Activated naive CD4-positive, alpha-beta T cell treated with anti-CD3 and anti-CD28 coated beads for 36 hours (primary cell): Measurements from ENCODE around the gene SREBF1. TPM values are rescaled to one million over a fixed set of nuclear protein-coding genes. Genes with fewer than 3 reads are reported as not detected.

Experiments
- CTCF ChIA-PET: fragments of 350-600 bp; sonication (Branson Sonifier 250); formaldehyde crosslinking; loops from one replicate; lab custom pipeline; 2021; ENCODE audit warnings: antibody characterized with exemption; lab: Charles Lee
- DNase-seq: peaks from one replicate; pipeline ENCODE4 v3.0.0-alpha.2; 2020
- H3K27ac Mint-ChIP-seq: one replicate; pipeline ENCODE4 v1.8.0; 2021; ENCODE audit warnings: mild to moderate bottlenecking, mixed read lengths
- H3K27me3 Mint-ChIP-seq: one replicate; pipeline ENCODE4 v1.8.0; 2021; ENCODE audit warnings: low read depth, mixed read lengths
- H3K36me3 Mint-ChIP-seq: one replicate; pipeline ENCODE4 v1.8.0; 2021; ENCODE audit warnings: low read depth, mixed read lengths
- H3K4me1 Mint-ChIP-seq: one replicate; pipeline ENCODE4 v1.8.0; 2021; ENCODE audit warnings: low read depth, mixed read lengths
- H3K4me3 Mint-ChIP-seq: one replicate; pipeline ENCODE4 v1.8.0; 2021; ENCODE audit warnings: mild to moderate bottlenecking, moderate library complexity, mixed read lengths
- H3K9me3 Mint-ChIP-seq: one replicate; pipeline ENCODE4 v1.8.0; 2021; ENCODE audit warnings: mixed read lengths
- intact Hi-C: fragments of 100-400 bp; cut with micrococcal nuclease; formaldehyde crosslinking; loops from one replicate; pipeline ENCODE4 v1.15.1; 2023
- total RNA-seq, 2 experiments: library from RNA; stranded (reverse); gene quantifications; one replicate each; pipeline ENCODE4 v1.2.3, GENCODE V29; 2021

SREBF1 gene
- total RNA-seq, 2 experiments from 2014 or later: 79.3 to 84.9 TPM

DNA sequence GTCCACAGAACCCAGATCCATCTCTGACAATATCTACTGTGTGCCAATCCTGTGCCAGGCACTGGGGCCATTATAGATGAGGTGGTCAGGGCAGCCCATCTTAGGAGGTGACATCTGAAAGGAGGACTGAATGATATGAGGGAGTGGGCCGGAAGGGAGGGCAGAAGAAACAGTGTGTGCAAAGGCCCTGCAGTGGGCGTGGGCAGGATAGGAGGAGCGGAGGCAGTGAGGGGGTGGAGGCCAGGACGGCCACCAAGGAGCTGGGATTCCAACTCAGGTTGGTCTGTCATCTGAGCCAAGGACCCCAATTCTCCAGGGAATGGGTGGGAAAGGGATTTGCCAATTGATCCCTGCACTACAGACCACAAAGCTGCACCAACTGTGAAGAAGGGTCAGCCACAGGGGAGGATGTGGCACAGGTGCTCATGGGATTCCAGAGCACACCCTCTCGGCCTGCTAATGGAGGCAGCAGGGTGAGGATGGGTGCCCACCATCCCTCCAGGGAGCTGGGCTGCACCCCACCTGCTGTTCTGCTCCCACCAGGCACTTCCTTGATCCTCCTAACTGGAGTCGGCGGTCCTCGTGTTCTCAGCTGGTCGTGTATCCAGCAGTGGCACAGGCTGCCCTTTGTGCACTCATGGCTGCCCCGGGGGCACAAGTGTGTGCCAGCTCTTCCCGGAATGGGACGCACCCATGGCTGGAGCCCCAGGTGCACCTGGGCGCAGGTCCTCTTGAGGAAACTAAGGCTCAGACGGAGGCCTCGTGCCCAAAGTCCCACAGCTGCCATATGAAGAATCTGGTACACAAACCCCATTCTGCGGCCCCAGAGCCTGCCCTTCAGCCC, 9.6 kb downstream of the SREBF1 start:
- H3K4me3 Mint-ChIP-seq: no peak overlapping the region

DNA sequence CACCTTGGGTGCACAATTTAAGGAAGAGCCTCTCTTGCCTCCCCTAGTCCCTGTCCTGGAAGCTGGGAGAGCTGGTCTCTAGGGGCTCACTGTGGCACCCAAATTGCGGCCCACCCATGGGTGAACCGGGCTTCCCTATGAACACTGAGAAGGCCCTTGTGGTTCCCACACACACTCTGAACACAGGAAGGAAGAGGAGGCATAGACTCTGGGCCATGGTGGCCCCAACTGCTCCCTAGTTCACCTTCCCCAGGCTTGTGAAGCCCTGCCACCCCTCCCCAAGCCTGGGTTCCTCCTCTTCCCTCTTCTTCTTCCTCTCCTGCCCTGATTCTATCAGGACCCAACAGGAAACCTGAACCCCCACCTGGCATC, 10.5 kb downstream of the SREBF1 start:
- Mint-ChIP-seq H3K4me1 (peaks cover 83% of the 10 kb centered on the region), H3K36me3 (peaks cover 11% of the 10 kb centered on the region), H3K27me3 (no peaks in the 10 kb centered on the region), H3K9me3 (no peaks in the 10 kb centered on the region), H3K4me3 (no peak overlapping the region), H3K27ac (peak overlapping the region; percentile 80)
- CTCF ChIA-PET: interaction anchor here (1.0 to 2.4 kb wide), 3 partner anchors 10 to 35 kb away, joined by 4 to 10 read pairs (median 4); partner anchors contain the start of gene SREBF1
- intact Hi-C loops: no loop called here
- DNase-seq: no peak

More for the DNA sequence above, 9.6 kb downstream of the SREBF1 start:
- Mint-ChIP-seq H3K4me1 (peaks cover 82% of the 10 kb centered on the region), H3K27me3 (no peaks in the 10 kb centered on the region), H3K36me3 (peaks cover 15% of the 10 kb centered on the region), H3K27ac (peak overlapping the region; percentile 80), H3K9me3 (no peaks in the 10 kb centered on the region)
- intact Hi-C loops: no loop called here
- CTCF ChIA-PET: interaction anchor here (0.8 to 2.4 kb wide), 6 partner anchors 9 to 101 kb away, joined by 3 to 10 read pairs (median 3); partner anchors contain the start of gene SREBF1
- no peak for DNase-seq

DNA sequence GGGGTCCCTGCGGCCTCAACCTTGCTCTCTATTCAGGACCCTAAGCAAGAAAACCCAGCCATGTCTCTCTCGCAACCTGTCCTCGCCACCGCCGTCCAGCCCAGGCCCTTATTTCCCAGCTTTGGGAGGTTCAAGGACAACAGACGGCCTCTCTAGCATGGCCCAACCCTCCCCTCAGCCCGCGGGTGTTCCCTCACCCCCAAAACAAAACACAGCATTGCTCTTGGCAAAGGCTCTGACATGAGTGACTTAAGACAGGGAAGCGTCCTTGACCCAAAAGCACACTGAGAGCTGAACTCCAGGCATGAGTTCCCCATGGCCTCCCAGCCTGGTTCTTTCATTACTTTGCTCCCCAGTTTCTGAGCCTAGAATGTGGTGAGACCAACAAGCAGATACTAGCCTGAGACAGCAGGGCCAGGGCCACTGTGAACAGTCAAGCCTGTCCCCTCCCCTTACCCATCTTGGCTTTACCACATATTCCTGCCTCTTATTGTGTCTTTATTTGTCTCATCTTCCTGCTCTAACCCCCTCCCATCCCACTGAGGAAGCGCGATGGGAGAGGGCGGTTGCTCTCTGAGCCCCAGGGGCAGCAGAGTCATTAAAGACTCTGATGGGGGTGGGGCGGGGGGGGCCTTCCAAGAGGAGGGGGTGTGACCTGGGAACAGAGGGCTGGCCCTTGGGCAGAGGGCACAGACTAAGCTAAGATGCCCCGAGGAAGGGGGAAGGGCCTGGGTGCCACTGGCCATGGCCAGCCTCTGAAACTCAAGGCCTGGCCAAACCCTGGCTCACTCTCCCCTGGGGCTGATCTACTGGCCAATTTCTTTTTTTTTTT, 11.8 kb downstream of the SREBF1 start:
- CTCF ChIA-PET: interaction anchor here (0.5 to 1.9 kb wide), 3 partner anchors 11 to 62 kb away, joined by 3 to 4 read pairs (median 3); partner anchors contain the start of gene SREBF1
- H3K36me3 Mint-ChIP-seq: peaks cover 15% of the 10 kb centered on the region
- H3K9me3 Mint-ChIP-seq: no peaks in the 10 kb centered on the region
- H3K4me1 Mint-ChIP-seq: peaks cover 90% of the 10 kb centered on the region
- no peaks in the 10 kb centered on the region for H3K27me3 Mint-ChIP-seq
- intact Hi-C loops: loop anchor here (1.0 to 5.0 kb wide), 4 partner anchors 9 to 1552 kb away; partner anchors contain the start of gene MAPK7
- H3K27ac Mint-ChIP-seq: peak overlapping the region; percentile 91
- H3K4me3 Mint-ChIP-seq: peak overlapping the region; percentile 28
- DNase-seq: peak; percentile 36

DNA sequence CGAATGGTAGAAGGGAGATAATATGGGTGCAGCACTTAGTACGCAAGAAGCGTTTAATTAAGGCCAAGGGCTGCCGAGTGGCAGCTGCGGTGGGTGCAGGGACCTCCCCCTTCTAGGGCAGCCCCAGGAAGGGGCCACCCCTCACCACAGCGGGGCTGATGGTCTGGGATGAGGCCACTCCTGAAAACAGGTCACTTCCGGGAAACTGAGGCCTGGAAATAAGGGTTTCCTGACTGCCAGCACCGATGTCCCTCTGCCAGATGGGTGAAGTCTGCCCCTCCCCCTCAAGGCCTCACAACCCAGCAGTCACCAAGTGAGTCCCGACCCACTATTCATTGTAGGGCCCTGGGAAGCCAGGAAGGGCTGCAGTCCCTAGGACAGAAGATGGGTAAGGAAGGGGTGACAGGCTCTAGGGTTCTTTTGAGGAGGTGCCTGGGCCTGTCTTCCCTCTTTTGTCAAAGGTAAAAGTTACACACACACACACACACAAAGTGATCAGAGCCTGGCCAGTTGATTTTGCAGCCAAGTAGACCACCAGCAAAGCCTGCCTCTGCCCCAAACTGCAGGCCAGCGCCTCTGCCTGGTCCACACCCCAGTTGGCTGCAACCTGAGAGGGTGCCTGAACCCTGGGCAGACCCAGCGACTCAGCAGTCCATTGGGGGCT, 12.5 kb downstream of the SREBF1 start:
- Mint-ChIP-seq H3K27ac (peak overlapping the region; percentile 91), H3K27me3 (no peaks in the 10 kb centered on the region), H3K36me3 (peaks cover 21% of the 10 kb centered on the region), H3K4me1 (peaks cover 92% of the 10 kb centered on the region), H3K9me3 (no peaks in the 10 kb centered on the region), H3K4me3 (peak overlapping the region; percentile 75)
- CTCF ChIA-PET: interaction anchor here (0.9 kb wide), 1 partner anchor 12 kb away, joined by 3 read pairs; no protein-coding TSS in a partner anchor
- intact Hi-C loops: loop anchor here (1.0 to 5.0 kb wide), 4 partner anchors 10 to 1553 kb away; partner anchors contain the start of gene MAPK7
- DNase-seq: peak; percentile 70

DNA sequence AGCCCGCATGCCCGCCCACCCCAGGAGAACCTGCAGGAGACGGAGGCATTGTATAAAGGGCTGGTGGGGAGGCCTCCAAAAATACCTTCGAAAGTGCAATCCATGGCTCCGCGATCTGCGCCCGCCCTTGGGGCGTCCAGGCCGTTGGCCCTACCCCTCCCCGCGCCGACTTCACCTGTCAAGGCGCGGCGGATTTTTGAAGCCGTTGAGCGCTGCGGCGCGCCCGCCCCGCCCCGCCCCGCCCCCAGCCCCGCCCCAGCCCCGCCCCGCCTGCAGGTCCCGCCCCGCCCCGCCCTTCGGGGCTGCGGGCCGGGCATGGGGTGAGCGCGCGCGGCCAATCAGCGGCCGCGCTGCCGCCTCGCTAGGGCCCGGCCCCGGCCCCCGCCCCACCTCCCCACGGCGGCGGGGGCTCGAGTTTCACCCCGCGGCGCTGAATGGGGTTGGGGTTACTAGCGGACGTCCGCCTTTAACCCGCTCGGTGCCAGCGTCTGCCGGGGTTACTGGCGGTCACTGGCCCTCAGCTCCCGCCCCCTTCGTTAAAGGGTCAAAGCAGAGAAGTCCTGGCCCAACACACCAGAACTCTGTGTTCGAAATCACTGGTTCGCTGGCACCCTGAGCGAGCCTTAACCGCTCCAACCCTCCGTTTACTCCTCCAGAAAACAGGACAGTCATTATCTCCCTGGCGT, 13.2 kb downstream of the SREBF1 start:
- Mint-ChIP-seq H3K36me3 (peaks cover 28% of the 10 kb centered on the region), H3K9me3 (no peaks in the 10 kb centered on the region), H3K27me3 (no peaks in the 10 kb centered on the region), H3K27ac (peak overlapping the region; percentile 91), H3K4me1 (peaks cover 94% of the 10 kb centered on the region), H3K4me3 (peak overlapping the region; percentile 75)
- DNase-seq: peak; percentile 82
- intact Hi-C loops: loop anchor here (1.0 to 5.0 kb wide), 5 partner anchors 11 to 1554 kb away; partner anchors contain the start of gene MAPK7
- CTCF ChIA-PET: interaction anchor here (0.8 kb wide), 1 partner anchor 13 kb away, joined by 3 read pairs; the partner anchor contains the start of gene SREBF1

DNA sequence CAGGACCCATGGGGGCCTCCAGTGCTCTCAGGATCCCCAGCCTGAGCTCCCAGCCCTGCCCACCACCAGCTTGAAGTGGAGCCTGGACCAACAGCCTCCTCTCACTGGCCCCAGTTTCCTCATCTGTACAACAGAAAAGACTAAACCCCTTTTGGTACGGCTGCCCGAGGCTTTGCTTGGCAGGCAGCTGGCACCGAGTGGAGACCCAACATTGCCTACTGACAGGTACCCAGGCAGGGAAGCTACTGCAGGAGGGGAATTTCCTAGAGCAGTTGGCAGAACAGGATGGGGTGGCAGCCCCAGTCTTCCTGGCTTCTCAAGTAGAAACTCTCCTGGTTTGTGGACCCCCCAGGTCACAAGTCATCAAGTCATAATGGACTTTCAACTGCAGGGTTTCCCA, 14.2 kb downstream of the SREBF1 start:
- intact Hi-C loops: loop anchor here (1.0 to 5.0 kb wide), 2 partner anchors 128 to 1555 kb away; partner anchors contain the start of gene MAPK7
- Mint-ChIP-seq H3K27me3 (no peaks in the 10 kb centered on the region), H3K27ac (peak overlapping the region; percentile 18), H3K9me3 (no peaks in the 10 kb centered on the region), H3K4me3 (peak overlapping the region; percentile 66), H3K4me1 (peaks cover 87% of the 10 kb centered on the region), H3K36me3 (peaks cover 37% of the 10 kb centered on the region)
- DNase-seq: no peak
- CTCF ChIA-PET: interaction anchor here (1.0 to 3.2 kb wide), 4 partner anchors 11 to 39 kb away, joined by 3 to 18 read pairs (median 4); no protein-coding TSS in a partner anchor

DNA sequence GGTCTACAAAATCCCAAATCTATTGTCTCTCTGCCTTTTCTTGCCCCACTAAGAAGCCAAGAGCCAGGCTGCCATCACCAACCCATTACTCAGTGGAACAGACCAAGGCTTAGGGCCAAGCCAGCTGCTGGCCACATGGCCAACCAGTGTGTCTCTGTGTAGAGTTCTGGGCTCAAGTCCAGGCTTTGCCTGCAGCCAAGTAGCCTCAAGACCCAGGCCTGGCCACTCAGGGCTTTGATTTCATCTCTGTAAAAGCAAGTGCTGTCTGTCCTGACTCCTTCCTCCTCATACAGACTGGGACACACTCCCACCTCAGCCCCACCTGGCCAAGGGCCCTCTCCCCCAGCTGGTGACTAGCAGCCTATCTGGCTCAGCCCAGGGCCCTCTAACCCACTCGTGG, 14.6 kb downstream of the SREBF1 start:
- Mint-ChIP-seq H3K27ac (no peak overlapping the region), H3K4me3 (peak overlapping the region; percentile 66), H3K27me3 (no peaks in the 10 kb centered on the region), H3K9me3 (no peaks in the 10 kb centered on the region), H3K4me1 (peaks cover 84% of the 10 kb centered on the region), H3K36me3 (peaks cover 38% of the 10 kb centered on the region)
- DNase-seq: no peak
- CTCF ChIA-PET: interaction anchor here (1.0 to 3.2 kb wide), 4 partner anchors 10 to 39 kb away, joined by 3 to 18 read pairs (median 4); no protein-coding TSS in a partner anchor
- intact Hi-C loops: loop anchor here (5.0 kb wide), 1 partner anchor 1555 kb away; the partner anchor contains the start of gene MAPK7

DNA sequence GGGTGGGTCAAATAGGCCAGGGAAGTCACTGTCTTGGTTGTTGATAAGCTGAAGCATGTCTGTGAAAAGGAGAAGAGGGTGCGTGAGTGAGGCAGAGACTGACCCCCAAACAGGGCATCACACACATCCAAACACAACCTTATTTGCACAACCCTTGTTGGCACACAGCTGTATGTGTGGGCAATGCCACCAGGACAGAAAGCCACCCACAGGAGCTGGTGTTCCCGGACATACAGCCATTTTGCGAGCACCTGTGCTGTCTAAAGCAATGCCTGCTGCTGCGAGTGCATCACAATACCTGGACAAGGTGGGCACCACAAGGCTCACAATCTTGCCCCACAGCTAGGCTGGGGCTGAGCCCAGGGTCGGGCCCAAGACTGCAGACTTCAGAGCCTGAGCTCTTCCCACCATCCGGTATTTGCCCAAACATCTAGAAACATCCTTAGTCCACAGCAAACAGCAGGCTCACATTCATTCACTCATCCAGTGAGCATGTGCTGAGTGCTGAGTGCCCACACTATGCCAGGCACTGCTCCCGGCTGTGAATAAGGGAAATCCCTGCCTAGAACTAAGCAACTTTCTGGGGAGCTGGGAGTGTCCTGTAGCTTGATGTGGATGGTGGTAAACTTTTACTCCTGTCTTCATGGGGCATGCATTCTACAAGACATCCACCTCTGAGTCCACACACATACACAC, 16.2 kb downstream of the SREBF1 start:
- Mint-ChIP-seq H3K4me3 (peak overlapping the region; percentile 5), H3K9me3 (no peaks in the 10 kb centered on the region), H3K27ac (peak overlapping the region; percentile 77), H3K4me1 (peaks cover 68% of the 10 kb centered on the region), H3K36me3 (peaks cover 45% of the 10 kb centered on the region), H3K27me3 (no peaks in the 10 kb centered on the region)
- CTCF ChIA-PET: interaction anchor here (0.6 to 3.2 kb wide), 9 partner anchors 9 to 550 kb away, joined by 3 to 18 read pairs (median 6); no protein-coding TSS in a partner anchor
- DNase-seq: no peak
- intact Hi-C loops: loop anchor here (5.0 kb wide), 1 partner anchor 1557 kb away; the partner anchor contains the start of gene MAPK7

DNA sequence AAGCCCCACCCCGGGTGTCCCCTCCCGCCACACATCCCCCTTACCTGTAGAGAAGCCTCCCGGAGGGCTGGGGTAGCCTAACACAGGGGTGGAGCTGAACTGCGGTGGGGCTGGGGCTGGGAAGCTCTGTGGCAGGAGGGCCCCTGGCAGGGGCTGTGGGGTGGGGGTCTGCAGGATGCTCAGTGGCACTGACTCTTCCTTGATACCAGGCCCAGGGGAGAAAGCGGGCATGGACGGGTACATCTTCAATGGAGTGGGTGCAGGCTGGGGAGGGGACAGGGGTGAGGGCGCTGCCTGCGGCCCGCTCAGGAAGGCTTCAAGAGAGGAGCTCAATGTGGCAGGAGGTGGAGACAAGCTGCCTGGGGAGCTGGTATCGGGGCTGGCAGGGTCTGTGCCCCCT, 16.7 kb downstream of the SREBF1 start:
- Mint-ChIP-seq H3K27me3 (no peaks in the 10 kb centered on the region), H3K9me3 (no peaks in the 10 kb centered on the region), H3K4me3 (peak overlapping the region; percentile 39), H3K4me1 (peaks cover 63% of the 10 kb centered on the region), H3K36me3 (peaks cover 49% of the 10 kb centered on the region), H3K27ac (peak overlapping the region; percentile 77)
- CTCF ChIA-PET: interaction anchor here (0.7 to 3.2 kb wide), 7 partner anchors 8 to 42 kb away, joined by 3 to 18 read pairs (median 8); no protein-coding TSS in a partner anchor
- intact Hi-C loops: loop anchor here (5.0 kb wide), 1 partner anchor 1557 kb away; the partner anchor contains the start of gene MAPK7
- DNase-seq: no peak

DNA sequence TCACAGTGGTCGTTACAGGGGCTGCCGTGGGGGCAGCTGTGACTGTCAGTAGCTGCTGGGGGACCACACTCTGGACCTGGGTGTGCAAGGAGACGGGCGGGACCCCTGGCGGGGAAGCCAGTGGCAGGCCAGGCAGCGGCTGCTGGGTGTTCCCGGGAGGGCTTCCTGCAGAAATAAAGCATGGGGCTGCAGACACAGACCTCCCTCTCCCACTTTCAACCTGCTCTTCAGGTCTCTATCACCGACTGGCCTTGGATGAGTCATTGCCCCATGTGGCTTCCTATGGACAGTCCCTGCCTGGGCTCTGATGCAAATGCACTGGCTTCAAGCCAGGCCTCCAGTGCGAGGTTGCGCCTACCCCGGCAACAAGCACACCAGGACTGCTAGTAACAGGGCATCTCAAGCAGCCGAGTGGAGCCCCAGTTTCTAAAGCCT, 17.2 kb downstream of the SREBF1 start:
- Mint-ChIP-seq H3K27ac (peak overlapping the region; percentile 77), H3K36me3 (peaks cover 51% of the 10 kb centered on the region), H3K27me3 (no peaks in the 10 kb centered on the region), H3K4me3 (peak overlapping the region; percentile 39), H3K9me3 (no peaks in the 10 kb centered on the region), H3K4me1 (peaks cover 58% of the 10 kb centered on the region)
- DNase-seq: peak; percentile 99
- CTCF ChIA-PET: interaction anchor here (1.6 to 3.2 kb wide), 5 partner anchors 7 to 41 kb away, joined by 6 to 18 read pairs (median 9); no protein-coding TSS in a partner anchor
- intact Hi-C loops: loop anchor here (1.0 to 2.0 kb wide), 4 partner anchors 34 to 219 kb away; partner anchors contain the start of genes ATPAF2 and GID4
